A549 (cell line): ENCODE data around the gene LPAR6. TPM values are rescaled to one million over a fixed set of nuclear protein-coding genes. Genes with fewer than 3 reads are reported as not detected.

Source experiments
- ATAC-seq, 2 experiments: fragments of 200-7000 bp in 1 of 2; fragments of >200 bp in 1 of 2; cut with Nextera tagmentation in 1 of 2; cut with Tn5 transposase in 1 of 2; 3 replicates each; pipeline versions ENCODE4 v1.8.0 to v1.9.1; 2018 to 2020; ENCODE audit warnings: mild to moderate bottlenecking in 1 of 2, moderate library complexity in 1 of 2
- CTCF ChIA-PET: fragments of 300-600 bp; sonication (Branson Sonifier 250); formaldehyde crosslinking; extraction: SDS; loops from one replicate; lab custom pipeline; 2021; ENCODE audit warnings: antibody characterized with exemption, inconsistent platforms; lab: Yijun Ruan, JAX
- POLR2A ChIA-PET: fragments of 350-600 bp; formaldehyde crosslinking; extraction: SDS; loops from one replicate; lab custom pipeline; 2021; ENCODE audit warnings: antibody characterized with exemption, inconsistent platforms; lab: Yijun Ruan, JAX
- DNase-seq, 2 experiments: peaks; one replicate each; pipeline versions ENCODE4 v3.0.0 to v3.0.0-alpha.2; 2011 to 2016; ENCODE audit warnings: low read depth in 1 of 2, low spot score in 1 of 2
- FAIRE-seq: peaks from 2 replicates; lab custom pipeline; 2011; peaks lifted over from hg19 to GRCh38; lab: Jason Lieb, UNC
- H3K27ac ChIP-seq, 2 experiments: fragments of >200 bp; sonication (Bioruptor Twin); formaldehyde crosslinking; 3 replicates each; pipeline ENCODE4 v1.5.1; 2016 to 2017
- H3K4me1 ChIP-seq: fragments of >200 bp; sonication (Bioruptor Twin); formaldehyde crosslinking; 3 replicates; pipeline ENCODE4 v1.6.1; 2016
- H3K4me2 ChIP-seq: fragments of >200 bp; sonication (Bioruptor Twin); formaldehyde crosslinking; 3 replicates; pipeline ENCODE4 v1.6.1; 2016
- H3K4me3 ChIP-seq: fragments of >200 bp; sonication (Bioruptor Twin); formaldehyde crosslinking; 3 replicates; pipeline ENCODE4 v1.5.1; 2016
- H3K9me3 ChIP-seq: fragments of >200 bp; sonication (Bioruptor Twin); formaldehyde crosslinking; 3 replicates; pipeline ENCODE4 v1.6.1; 2016
- CEBPB ChIP-seq, 2 experiments: fragments of >200 bp in 1 of 2; sonication (Bioruptor Twin) in 1 of 2; formaldehyde crosslinking in 1 of 2; IDR thresholded peaks; 2 replicates each; pipeline ENCODE4 v1.6.1; 2012 to 2016
- CHD4 ChIP-seq: fragments of 200-600 bp; sonication (generic); IDR thresholded peaks from 2 replicates; pipeline ENCODE4 v1.6.1; 2016; ENCODE audit warnings: antibody characterized with exemption, mild to moderate bottlenecking, borderline replicate concordance
- ELK1 ChIP-seq: fragments of 150-350 bp; IDR thresholded peaks from 2 replicates; pipeline ENCODE4 v1.6.1; 2014; ENCODE audit warnings: low read depth, mild to moderate bottlenecking, low read length
- EP300 ChIP-seq, 2 experiments: fragments of >200 bp; sonication (Bioruptor Twin); formaldehyde crosslinking; IDR thresholded peaks; 2 replicates in 1 of 2; 3 replicates in 1 of 2; pipeline ENCODE4 v1.6.1; 2016 to 2017
- GATA3 ChIP-seq: IDR thresholded peaks from 2 replicates; pipeline ENCODE4 v1.6.1; 2012; ENCODE audit warnings: borderline replicate concordance
- HOXB13 ChIP-seq: fragments of 250-450 bp; sonication (Bioruptor Pico); IDR thresholded peaks from 2 replicates; pipeline ENCODE4 v1.5.0; 2020; ENCODE audit warnings: low read depth, mild to moderate bottlenecking, moderate library complexity
- JUN ChIP-seq, 2 experiments: fragments of >200 bp; sonication (Bioruptor Twin); formaldehyde crosslinking; IDR thresholded peaks; 2 replicates in 1 of 2; 3 replicates in 1 of 2; pipeline ENCODE4 v1.6.1; 2016 to 2017
- KDM5A ChIP-seq: fragments of 200-600 bp; sonication (generic); IDR thresholded peaks from 2 replicates; pipeline ENCODE4 v1.6.1; 2016; ENCODE audit warnings: antibody characterized with exemption, mild to moderate bottlenecking
- MAFK ChIP-seq: fragments of 450-650 bp; IDR thresholded peaks from 2 replicates; pipeline ENCODE4 v1.6.1; 2014; ENCODE audit not compliant: partially characterized antibody
- MAZ ChIP-seq: fragments of 150-350 bp; IDR thresholded peaks from 2 replicates; pipeline ENCODE4 v1.6.1; 2014; ENCODE audit warnings: antibody characterized with exemption, low read depth, low read length, borderline replicate concordance
- POLR2A ChIP-seq: IDR thresholded peaks from 2 replicates; pipeline ENCODE4 v1.6.1; 2012; ENCODE audit warnings: mild to moderate bottlenecking, low read length
- RAD21 ChIP-seq, 2 experiments: fragments of >200 bp in 1 of 2; sonication (Bioruptor Twin) in 1 of 2; formaldehyde crosslinking in 1 of 2; IDR thresholded peaks in 1 of 2; conservative IDR thresholded peaks in 1 of 2; 2 replicates in 1 of 2; 3 replicates in 1 of 2; pipeline ENCODE4 v1.6.1; 2012 to 2018; ENCODE audit warnings: inconsistent platforms in 1 of 2
- RNF2 ChIP-seq: fragments of 200-600 bp; sonication (generic); IDR thresholded peaks from 2 replicates; pipeline ENCODE4 v1.6.1; 2016; ENCODE audit warnings: low read depth, mild to moderate bottlenecking, antibody characterized with exemption, moderate library complexity, borderline replicate concordance
- TFCP2L1 ChIP-seq: fragments of 250-450 bp; sonication (Bioruptor Pico); IDR thresholded peaks from 2 replicates; pipeline ENCODE4 v1.5.0; 2021; ENCODE audit warnings: mild to moderate bottlenecking
- WGBS: methylation state at CpG from one replicate; pipeline ENCODE4 v1.1.6; 2017; ENCODE audit errors: missing lambda C conversion rate; 5-methylcytosine and 5-hydroxymethylcytosine counted together
- polyA plus RNA-seq, 4 experiments: library from polyadenylated mRNA; depleted of rRNA in 3 of 4; stranded (reverse); fragments of >200 nt; fragmentation: RNase III in 1 of 4; extraction: RNeasy Plus Mini Kit Qiagen cat#74134 plus additional on column Dnase treatment in 1 of 4; gene quantifications; 2 replicates in 3 of 4; 3 replicates in 1 of 4; pipeline ENCODE4 v1.2.3, GENCODE V29; 2011 to 2017
- small RNA-seq, 6 experiments: library from RNA; depleted of rRNA; stranded (forward); fragments of <200 nt; gene quantifications; one replicate each; pipeline ENCODE3, GENCODE V24; 2012
- TF ChIP-seq, protein P1 (sequence below): IDR thresholded peaks from 2 replicates; pipeline ENCODE4 v1.6.1; 2012
- TF ChIP-seq, protein P2 (sequence below): fragments of >200 bp; sonication (Bioruptor Twin); formaldehyde crosslinking; IDR thresholded peaks from 2 replicates; pipeline ENCODE4 v1.6.1; 2016
- TF ChIP-seq, protein P3 (sequence below): IDR thresholded peaks from 2 replicates; pipeline ENCODE4 v1.6.1; 2012; ENCODE audit warnings: low read depth, borderline replicate concordance

The LPAR6 gene
- polyA plus RNA-seq, 2 of the 4 experiments (the other 2 are of a cell fraction) = 2.0 to 6.0 TPM

DNA sequence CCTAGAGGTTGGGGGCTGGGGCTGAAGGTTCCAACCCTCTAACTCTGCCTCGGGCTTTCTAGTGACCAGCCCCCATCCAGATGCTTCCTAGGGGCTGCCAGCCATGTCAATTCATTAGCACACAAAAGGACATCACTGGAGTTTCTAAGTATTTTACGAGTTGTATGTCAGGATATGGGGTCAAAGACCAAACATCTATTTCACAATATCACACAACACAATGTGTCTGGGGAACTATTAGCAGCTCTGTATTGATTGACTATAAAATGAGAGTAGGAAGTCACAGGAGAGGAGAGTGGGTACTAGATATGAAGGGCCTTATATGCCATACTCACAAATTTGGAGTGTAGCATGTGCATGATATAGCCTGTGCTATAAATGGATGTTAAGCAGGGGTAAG, 42.1 kb downstream of the LPAR6 start (continued):
- TF ChIP-seq MAFK = no peak

DNA sequence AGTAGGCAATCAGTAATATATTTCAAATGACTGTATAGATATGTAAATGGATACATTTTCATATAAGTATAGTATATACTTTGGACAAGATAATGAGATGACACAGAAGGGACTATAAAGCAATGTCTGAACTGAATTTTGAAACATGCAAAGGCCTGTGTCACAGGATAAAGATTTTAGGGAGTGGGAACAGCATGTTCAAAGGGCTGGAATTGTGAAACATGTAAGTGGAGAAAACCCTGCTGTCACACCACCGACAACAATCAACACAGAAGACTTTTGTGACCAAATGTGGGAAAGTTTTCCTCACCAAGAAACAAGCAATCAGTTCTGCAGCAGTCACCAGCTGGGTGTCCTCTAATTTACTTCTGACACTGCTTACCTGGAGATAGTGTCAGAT, 42.9 kb downstream of the LPAR6 start:
- FAIRE-seq = no peak
- POLR2A ChIA-PET = no interaction called here
- no peak overlapping the region for H3K4me2 ChIP-seq
- H3K9me3 ChIP-seq = no peaks in the 10 kb centered on the region
- no peak for ATAC-seq
- TF ChIP-seq, protein P1, sequence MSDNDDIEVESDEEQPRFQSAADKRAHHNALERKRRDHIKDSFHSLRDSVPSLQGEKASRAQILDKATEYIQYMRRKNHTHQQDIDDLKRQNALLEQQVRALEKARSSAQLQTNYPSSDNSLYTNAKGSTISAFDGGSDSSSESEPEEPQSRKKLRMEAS = no peak
- TF ChIP-seq RAD21 (conservative IDR thresholded peaks at IDR 0.05 in 1 of 2, IDR thresholded peaks at IDR 0.05 in 1 of 2) (no peak), ELK1 (no peak), TFCP2L1 (no peak), KDM5A (no peak), JUN (IDR thresholded peaks at IDR 0.05) (no peak), EP300 (IDR thresholded peaks at IDR 0.05) (no peak), CHD4 (no peak), HOXB13 (CRISPR knock-in tag) (no peak), MAFK (no peak), POLR2A (no peak), CEBPB (IDR thresholded peaks at IDR 0.05) (no peak), GATA3 (no peak), RNF2 (no peak), MAZ (no peak)
- TF ChIP-seq, protein P2, sequence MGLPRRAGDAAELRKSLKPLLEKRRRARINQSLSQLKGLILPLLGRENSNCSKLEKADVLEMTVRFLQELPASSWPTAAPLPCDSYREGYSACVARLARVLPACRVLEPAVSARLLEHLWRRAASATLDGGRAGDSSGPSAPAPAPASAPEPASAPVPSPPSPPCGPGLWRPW = no peak
- TF ChIP-seq, protein P3, sequence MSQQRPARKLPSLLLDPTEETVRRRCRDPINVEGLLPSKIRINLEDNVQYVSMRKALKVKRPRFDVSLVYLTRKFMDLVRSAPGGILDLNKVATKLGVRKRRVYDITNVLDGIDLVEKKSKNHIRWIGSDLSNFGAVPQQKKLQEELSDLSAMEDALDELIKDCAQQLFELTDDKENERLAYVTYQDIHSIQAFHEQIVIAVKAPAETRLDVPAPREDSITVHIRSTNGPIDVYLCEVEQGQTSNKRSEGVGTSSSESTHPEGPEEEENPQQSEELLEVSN = no peak
- TF ChIP-seq, all 56 proteins: peak for 0
- Histone ChIP-seq H3K27ac (no peak overlapping the region), H3K4me1 (no peaks in the 10 kb centered on the region), H3K4me3 (no peak overlapping the region)
- CTCF ChIA-PET = no interaction called here
- no peak for DNase-seq
- 83% methylated on average over 1 of the region's 1 CpG for WGBS

Small RNA genes lying within 50 kb of the gene (small RNA-seq; reads per million reads assigned to genes)
- 0 reads per million in 6 experiments for gene RF00017

Other genes with a start within 250 kb of the LPAR6 start
- 226 and 234 TPM in 2 replicates for gene ITM2B, start 179.9 kb downstream of the LPAR6 start, polyA plus RNA-seq (2011; rRNA removed)
- 94.1 to 116 TPM (median 115 TPM) in 3 replicates for gene ITM2B, start 179.9 kb downstream of the LPAR6 start, polyA plus RNA-seq (2017; fragmentation: RNase III; extraction: RNeasy Plus Mini Kit Qiagen cat#74134 plus additional on column Dnase treatment)
- gene RB1, start 109.4 kb downstream of the LPAR6 start, polyA plus RNA-seq (2011; rRNA removed) = 22.2 and 23.8 TPM in 2 replicates
- 16.8 to 17.7 TPM (median 16.9 TPM) in 3 replicates for gene RB1, start 109.4 kb downstream of the LPAR6 start, polyA plus RNA-seq (2017; fragmentation: RNase III; extraction: RNeasy Plus Mini Kit Qiagen cat#74134 plus additional on column Dnase treatment)
- 1.8 and 2.0 TPM in 2 replicates for gene RCBTB2, start 120.0 kb upstream of the LPAR6 start, polyA plus RNA-seq (2011; rRNA removed)
- 0.98 to 1.2 TPM (median 1.1 TPM) in 3 replicates for gene RCBTB2, start 120.0 kb upstream of the LPAR6 start, polyA plus RNA-seq (2017; fragmentation: RNase III; extraction: RNeasy Plus Mini Kit Qiagen cat#74134 plus additional on column Dnase treatment)
- gene CYSLTR2, start 240.8 kb upstream of the LPAR6 start, polyA plus RNA-seq (2011; rRNA removed) = not detected in 2 replicates
- gene CYSLTR2, start 240.8 kb upstream of the LPAR6 start, polyA plus RNA-seq (2017; fragmentation: RNase III; extraction: RNeasy Plus Mini Kit Qiagen cat#74134 plus additional on column Dnase treatment) = not detected in 3 replicates